Epithelial cell of proximal tubule (primary cell): Measurements from ENCODE around the gene CUL1. TPM values are rescaled to one million over a fixed set of nuclear protein-coding genes. Genes with fewer than 3 reads are reported as not detected.

Experiments used
- DNase-seq: peaks from one replicate; pipeline ENCODE4 v3.0.0-alpha.2; 2011; ENCODE audit warnings: low read depth
- H3K4me3 ChIP-seq: 2 replicates; pipeline ENCODE4 v1.5.1; 2011; ENCODE audit warnings: low read depth, mild to moderate bottlenecking, low read length
- total RNA-seq: library from RNA; depleted of rRNA; stranded (reverse); fragments of >200 nt; gene quantifications from 2 replicates; pipeline ENCODE4 v1.2.3, GENCODE V29; 2015
- TF ChIP-seq, protein P1 (sequence below): conservative IDR thresholded peaks from 2 replicates; pipeline ENCODE4 v1.5.1; 2012; ENCODE audit warnings: low read depth, mild to moderate bottlenecking, low read length

The CUL1 gene
- total RNA-seq = 32.5 and 49.9 TPM in 2 replicates

DNA sequence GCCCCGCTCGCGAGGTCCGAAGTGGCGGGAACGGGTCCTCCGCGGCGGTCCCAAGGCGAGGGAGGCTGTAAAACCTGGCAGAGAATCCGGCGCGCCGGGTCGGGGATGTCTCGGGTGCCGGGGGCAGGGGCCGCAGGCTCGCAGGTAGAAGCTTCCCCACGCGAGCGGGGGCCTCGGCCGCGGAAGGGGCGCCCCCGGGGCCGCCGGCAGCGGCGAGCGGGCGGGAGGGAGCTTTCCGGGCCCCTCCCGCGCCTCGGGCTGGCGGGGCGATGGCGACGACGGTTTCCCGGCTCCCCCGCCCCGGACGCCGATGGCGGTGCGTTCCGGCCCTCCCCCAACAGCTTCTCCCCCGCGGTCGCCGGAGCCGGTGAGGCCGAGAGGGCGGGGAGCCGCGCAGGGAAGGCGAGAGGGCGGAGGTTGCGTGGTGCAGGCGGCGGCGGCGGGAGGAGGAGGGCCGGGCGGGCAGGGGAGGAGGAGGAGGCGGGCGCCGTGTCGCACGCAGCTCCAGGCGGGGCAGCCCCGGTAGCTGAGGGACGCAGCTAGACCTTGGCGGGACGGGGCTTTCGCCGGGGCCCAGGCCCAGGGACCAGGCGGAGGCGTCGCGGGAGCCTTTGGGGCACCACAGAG, at the start of gene CUL1:
CUL1 (plus strand) TSS at position 507 of the 627 bp plus-strand sequence. CDS start 31,220 bp downstream, outside the sequence.
- peak within 1 kb of the TSS; percentile 77 for H3K4me3 ChIP-seq
- no peak for DNase-seq
- TF ChIP-seq, protein P1, sequence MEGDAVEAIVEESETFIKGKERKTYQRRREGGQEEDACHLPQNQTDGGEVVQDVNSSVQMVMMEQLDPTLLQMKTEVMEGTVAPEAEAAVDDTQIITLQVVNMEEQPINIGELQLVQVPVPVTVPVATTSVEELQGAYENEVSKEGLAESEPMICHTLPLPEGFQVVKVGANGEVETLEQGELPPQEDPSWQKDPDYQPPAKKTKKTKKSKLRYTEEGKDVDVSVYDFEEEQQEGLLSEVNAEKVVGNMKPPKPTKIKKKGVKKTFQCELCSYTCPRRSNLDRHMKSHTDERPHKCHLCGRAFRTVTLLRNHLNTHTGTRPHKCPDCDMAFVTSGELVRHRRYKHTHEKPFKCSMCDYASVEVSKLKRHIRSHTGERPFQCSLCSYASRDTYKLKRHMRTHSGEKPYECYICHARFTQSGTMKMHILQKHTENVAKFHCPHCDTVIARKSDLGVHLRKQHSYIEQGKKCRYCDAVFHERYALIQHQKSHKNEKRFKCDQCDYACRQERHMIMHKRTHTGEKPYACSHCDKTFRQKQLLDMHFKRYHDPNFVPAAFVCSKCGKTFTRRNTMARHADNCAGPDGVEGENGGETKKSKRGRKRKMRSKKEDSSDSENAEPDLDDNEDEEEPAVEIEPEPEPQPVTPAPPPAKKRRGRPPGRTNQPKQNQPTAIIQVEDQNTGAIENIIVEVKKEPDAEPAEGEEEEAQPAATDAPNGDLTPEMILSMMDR = no peak

DNA sequence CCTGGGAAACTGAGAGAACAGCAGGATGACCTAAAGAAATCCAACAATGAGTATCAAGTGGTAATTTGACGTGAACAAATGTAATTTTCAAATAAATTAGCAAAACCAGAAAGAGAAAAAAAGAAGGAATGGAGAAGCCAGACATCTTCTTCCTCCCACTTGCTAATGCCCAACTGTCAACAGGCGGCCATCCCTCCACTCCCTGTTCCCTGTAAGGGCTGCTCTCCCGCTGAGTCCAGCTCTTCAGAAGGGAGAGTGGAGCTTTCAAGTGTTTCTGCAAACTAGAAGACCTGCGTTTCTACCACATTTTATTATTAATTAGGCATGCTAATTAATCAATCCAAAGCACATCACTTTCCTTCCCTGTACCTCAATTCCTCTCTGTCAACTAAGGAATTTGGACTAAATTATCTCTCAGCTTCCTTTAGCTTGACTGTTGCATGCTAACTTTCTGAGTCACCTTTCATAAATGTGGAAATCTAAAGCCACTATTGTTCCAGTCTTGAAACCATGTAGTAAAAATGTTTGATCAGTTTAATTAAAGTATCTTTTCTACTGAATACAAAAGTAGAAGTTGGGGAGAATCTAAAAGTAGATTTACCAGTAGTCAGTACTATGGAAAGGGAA, 48.4 kb upstream of the CUL1 start:
- peak; percentile 47 for DNase-seq
- no peak overlapping the region for H3K4me3 ChIP-seq
- TF ChIP-seq, protein P1 = no peak

DNA sequence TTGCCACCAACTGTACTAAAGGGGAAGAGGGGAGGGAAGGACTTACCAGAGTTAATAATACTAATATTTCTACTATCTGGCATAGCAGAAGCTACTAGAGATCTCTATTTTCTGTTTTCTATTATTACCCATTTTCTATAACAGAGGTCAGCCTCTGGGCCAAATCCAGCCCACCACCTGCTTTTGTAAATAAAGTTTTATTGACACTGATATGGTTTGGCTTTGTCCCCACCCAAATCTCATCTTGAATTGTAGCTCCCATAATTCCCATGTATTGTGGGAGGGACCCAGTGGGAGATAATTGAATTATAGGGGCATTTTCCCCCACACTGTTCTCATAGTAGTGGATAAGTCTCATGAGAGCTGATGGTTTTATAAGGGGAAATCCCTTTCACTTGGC, 45.9 kb upstream of the CUL1 start:
- no peak overlapping the region for H3K4me3 ChIP-seq
- DNase-seq = no peak
- TF ChIP-seq, protein P1 = no peak

DNA sequence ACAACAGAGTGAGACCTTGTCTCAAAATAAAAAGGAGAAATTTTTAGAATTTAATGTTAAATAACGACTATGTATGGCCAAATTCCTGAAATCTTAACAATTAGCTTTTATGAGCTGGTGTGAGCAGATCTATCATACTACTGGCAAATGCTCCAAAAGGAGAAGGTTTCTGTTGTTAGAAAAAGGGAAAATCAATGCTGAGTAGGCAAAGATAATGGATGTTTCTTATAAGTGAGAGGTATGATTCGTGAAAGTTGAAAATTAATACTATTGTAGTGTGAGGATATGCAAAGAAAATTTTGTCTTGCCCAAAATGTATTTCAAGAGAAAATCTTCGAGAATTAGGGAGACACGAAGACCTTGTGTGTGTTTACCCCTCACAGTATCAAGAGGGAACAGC, 40.8 kb upstream of the CUL1 start:
- TF ChIP-seq, protein P1 = no peak

DNA sequence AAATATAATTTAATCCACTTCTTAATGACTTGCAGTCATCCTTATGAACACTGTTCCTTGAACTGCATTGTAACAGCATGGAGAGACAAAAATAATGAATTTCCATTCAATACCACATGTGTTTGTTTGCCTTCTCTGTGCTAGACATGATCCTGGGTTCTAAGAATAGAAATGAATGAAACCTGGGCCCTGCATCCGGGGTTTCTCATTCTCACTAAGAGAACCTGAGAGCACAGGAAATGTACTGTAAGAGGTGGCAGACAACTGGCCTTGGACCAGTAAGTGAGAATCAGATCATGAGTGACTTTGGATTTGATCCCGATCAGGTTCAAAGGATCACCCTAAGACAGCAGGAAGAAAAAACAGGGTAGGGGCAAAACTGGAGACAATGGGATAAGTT, 37.2 kb upstream of the CUL1 start:
- no peak for DNase-seq
- TF ChIP-seq, protein P1 = no peak
- no peak overlapping the region for H3K4me3 ChIP-seq

More for the DNA sequence above, 40.8 kb upstream of the CUL1 start:
- no peak overlapping the region for H3K4me3 ChIP-seq
- no peak for DNase-seq

DNA sequence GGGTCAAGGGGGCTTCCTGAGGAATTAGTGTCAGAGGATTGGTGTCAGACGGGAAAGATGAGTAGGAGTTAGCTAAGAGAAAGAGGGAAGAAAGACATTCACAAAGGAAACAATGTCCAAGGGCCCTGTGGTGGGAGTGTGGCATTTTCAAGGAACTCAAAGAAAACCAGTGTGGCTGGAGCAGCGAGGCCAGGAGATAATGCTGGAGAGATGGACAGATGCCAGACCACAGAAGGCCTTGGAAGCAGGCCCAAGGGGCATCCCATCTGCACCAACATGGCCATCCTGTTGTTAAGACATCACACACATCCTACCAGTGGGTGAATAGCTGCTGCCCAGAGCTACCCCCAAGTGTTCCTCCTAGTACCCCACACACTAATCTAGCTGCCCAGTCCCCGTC, 36.1 kb upstream of the CUL1 start:
- TF ChIP-seq, protein P1 = no peak
- no peak overlapping the region for H3K4me3 ChIP-seq
- no peak for DNase-seq

DNA sequence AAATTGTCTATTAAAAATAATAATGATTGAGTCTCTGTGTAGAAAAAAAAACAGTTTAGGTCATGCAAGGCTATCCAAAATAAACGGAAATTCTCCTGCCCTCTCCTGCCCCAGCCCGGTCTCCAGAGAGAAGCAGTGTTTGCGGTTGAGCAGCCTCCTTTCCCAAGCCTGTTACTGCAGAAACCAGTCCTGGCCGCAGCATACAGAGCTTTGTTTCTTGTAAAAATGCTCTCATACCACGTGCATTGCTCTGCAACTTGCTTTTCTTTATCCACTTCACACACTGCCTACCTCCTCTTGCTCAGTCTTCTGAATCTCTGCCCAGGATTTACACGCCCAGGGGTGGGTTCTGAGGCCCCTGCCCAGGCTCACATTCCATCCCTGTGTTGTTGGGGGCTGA, 34.4 kb upstream of the CUL1 start:
- H3K4me3 ChIP-seq = no peak overlapping the region

More for the DNA sequence above, 34.4 kb upstream of the CUL1 start:
- TF ChIP-seq, protein P1 = no peak
- DNase-seq = no peak
